Fibroblast of lung (primary cell): Measurements from ENCODE around the gene TMPRSS13. TPM values are rescaled to one million over a fixed set of nuclear protein-coding genes. Genes with fewer than 3 reads are reported as not detected.
"Not testable (repeated sequence)": the region's sequence is repeated elsewhere in the genome, so short reads cannot be mapped to it uniquely, and the experiment has no call there.

Source experiments
- DNase-seq, 2 donors: peaks; one replicate each; pipeline versions ENCODE4 v3.0.0 to v3.0.0-alpha.2; 2010; ENCODE audit warnings: low read depth in 2 of 2
- H2AFZ ChIP-seq: 2 replicates; pipeline ENCODE4 v1.5.1; 2012; ENCODE audit warnings: low read length, control low read depth, inconsistent platforms
- H3K27ac ChIP-seq: 2 replicates; pipeline ENCODE4 v1.5.1; 2011; ENCODE audit warnings: low read length, control low read depth; ENCODE audit not compliant: insufficient read depth
- H3K27me3 ChIP-seq: 2 replicates; pipeline ENCODE4 v1.5.1; 2011; ENCODE audit warnings: mild to moderate bottlenecking, low read length; ENCODE audit not compliant: control insufficient read depth, insufficient read depth
- H3K36me3 ChIP-seq: 2 replicates; pipeline ENCODE4 v1.5.1; 2011; ENCODE audit warnings: low read length; ENCODE audit not compliant: control insufficient read depth, insufficient read depth
- H3K4me1 ChIP-seq: 2 replicates; pipeline ENCODE4 v1.5.1; 2011; ENCODE audit warnings: low read length; ENCODE audit not compliant: control insufficient read depth, insufficient read depth; ENCODE audit errors: extremely low read depth
- H3K4me2 ChIP-seq: 2 replicates; pipeline ENCODE4 v1.5.1; 2011; ENCODE audit warnings: low read length, control low read depth; ENCODE audit not compliant: insufficient read depth; ENCODE audit errors: extremely low read depth
- H3K4me3 ChIP-seq, 4 experiments: fragments of 200-600 bp in 1 of 4; sonication (generic) in 1 of 4; replicated peaks in 1 of 4; 2 replicates each; pipeline ENCODE4 v1.5.1; 2011 to 2016; ENCODE audit warnings: low read length in 4 of 4, low read depth in 3 of 4, mild to moderate bottlenecking in 3 of 4, control low read depth in 2 of 4, inconsistent platforms in 1 of 4, mixed read lengths in 1 of 4; ENCODE audit not compliant: insufficient read depth in 1 of 4; ENCODE audit errors: control extremely low read depth in 1 of 4
- H3K79me2 ChIP-seq: 2 replicates; pipeline ENCODE4 v1.5.1; 2012; ENCODE audit warnings: mild to moderate bottlenecking, low read length, inconsistent platforms; ENCODE audit not compliant: control insufficient read depth, insufficient read depth
- H3K9ac ChIP-seq: 2 replicates; pipeline ENCODE4 v1.5.1; 2011; ENCODE audit warnings: mild to moderate bottlenecking, low read length, control low read depth; ENCODE audit not compliant: insufficient read depth
- H3K9me3 ChIP-seq: 2 replicates; pipeline ENCODE4 v1.5.1; 2012; ENCODE audit warnings: low read depth, low read length; ENCODE audit not compliant: control insufficient read depth, insufficient read depth
- H4K20me1 ChIP-seq: 2 replicates; pipeline ENCODE4 v1.5.1; 2011; ENCODE audit warnings: low read length; ENCODE audit not compliant: control insufficient read depth, insufficient read depth; ENCODE audit errors: extremely low read depth
- CTCF ChIP-seq, 2 donors: IDR thresholded peaks in 1 of 2; conservative IDR thresholded peaks in 1 of 2; 1 replicate in 1 of 2; 2 replicates in 1 of 2; pipeline ENCODE4 v1.5.1; 2011 to 2012; ENCODE audit warnings: low read length in 2 of 2, control low read depth in 1 of 2, inconsistent platforms in 1 of 2, low read depth in 1 of 2, mild to moderate bottlenecking in 1 of 2
- EZH2 ChIP-seq: IDR thresholded peaks from 2 replicates; pipeline ENCODE4 v1.5.1; 2012; ENCODE audit warnings: low read length, control low read depth, mild to moderate bottlenecking; ENCODE audit errors: missing control alignments
- polyA plus RNA-seq, 2 donors: library from polyadenylated mRNA; depleted of rRNA in 1 of 2; stranded (reverse) in 1 of 2; unstranded in 1 of 2; fragments of >200 nt; gene quantifications; 2 replicates each; pipeline ENCODE4 v1.2.1, GENCODE V29; 2011 to 2012; ENCODE audit warnings: missing spikeins in 1 of 2
- total RNA-seq: library from RNA; depleted of rRNA; stranded (reverse); fragments of >200 nt; gene quantifications from 2 replicates; pipeline ENCODE4 v1.2.1, GENCODE V29; 2014

The TMPRSS13 gene
- total and polyA plus RNA-seq, 2 donors (not counting 1 experiment from before 2014, with no cell fraction given) = not detected

- Histone ChIP-seq H3K4me2 (no peak overlapping the region), H3K27ac (no peak overlapping the region), H2AFZ (no peak overlapping the region), H3K9ac (no peak overlapping the region), H3K27me3 (peaks cover 2% of the 10 kb centered on the region), H3K36me3 (no peaks in the 10 kb centered on the region), H4K20me1 (no peaks in the 10 kb centered on the region), H3K4me1 (no peaks in the 10 kb centered on the region), H3K79me2 (no peaks in the 10 kb centered on the region), H3K9me3 (no peaks in the 10 kb centered on the region), H3K4me3 (no peak overlapping the region)
- DNase-seq = no peak
- TF ChIP-seq EZH2 (no peak), CTCF (conservative IDR thresholded peaks at IDR 0.05 in 1 of 2, IDR thresholded peaks at IDR 0.05 in 1 of 2; ENCODE audit: low read depth in 1 of 2, low read length in 2 of 2) (peak in 1 of 2 donors; percentile 11)
Observed at GRCh38 chr11:117950301-117950700, 21.1 kb upstream of the TMPRSS13 start.

DNA sequence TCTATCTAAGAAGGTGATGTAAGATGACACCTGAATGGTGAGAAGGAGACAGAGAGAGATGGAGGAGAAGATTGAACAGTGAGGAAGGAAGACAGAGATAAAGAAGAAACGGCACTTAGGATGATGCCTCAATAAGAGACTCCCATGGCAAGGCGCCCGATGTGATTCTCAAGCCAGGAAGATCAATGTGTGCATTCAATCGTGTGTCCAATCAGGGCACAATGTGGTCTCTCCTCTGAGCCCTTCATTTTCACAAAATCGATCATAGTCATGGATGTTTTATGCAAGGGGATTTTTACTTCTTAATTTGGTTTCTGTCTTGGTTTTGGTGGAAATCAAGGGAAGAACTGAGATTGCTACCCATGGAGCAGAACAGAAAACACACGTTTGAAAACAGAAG lies 19.9 kb upstream of the TMPRSS13 start:
- Histone ChIP-seq H3K27me3 (peaks cover 2% of the 10 kb centered on the region), H3K79me2 (no peaks in the 10 kb centered on the region), H3K9ac (no peak overlapping the region), H3K4me1 (no peaks in the 10 kb centered on the region), H3K4me3 (no peak overlapping the region), H2AFZ (no peak overlapping the region), H4K20me1 (no peaks in the 10 kb centered on the region), H3K9me3 (no peaks in the 10 kb centered on the region), H3K27ac (no peak overlapping the region), H3K4me2 (no peak overlapping the region), H3K36me3 (no peaks in the 10 kb centered on the region)
- no peak for DNase-seq
- TF ChIP-seq EZH2 (no peak), CTCF (conservative IDR thresholded peaks at IDR 0.05 in 1 of 2, IDR thresholded peaks at IDR 0.05 in 1 of 2; ENCODE audit: low read depth in 1 of 2, low read length in 2 of 2) (no peak)

- H3K9ac ChIP-seq, H4K20me1 ChIP-seq, H3K4me1 ChIP-seq: not testable (repeated sequence)
Observed at GRCh38 chr11:117948466-117948865, 19.3 kb upstream of the TMPRSS13 start.

GRCh38 chr11:117947751-117948150 lies 18.5 kb upstream of the TMPRSS13 start:
- not testable (repeated sequence) for H4K20me1 ChIP-seq, H3K27ac ChIP-seq, H3K27me3 ChIP-seq, H3K9me3 ChIP-seq, H3K9ac ChIP-seq, H3K36me3 ChIP-seq, DNase-seq, H2AFZ ChIP-seq, H3K4me3 ChIP-seq, H3K79me2 ChIP-seq, H3K4me2 ChIP-seq, H3K4me1 ChIP-seq

More at GRCh38 chr11:117948466-117948865, 19.3 kb upstream of the TMPRSS13 start:
- not testable (repeated sequence) for H3K27ac ChIP-seq, H2AFZ ChIP-seq, H3K27me3 ChIP-seq, H3K36me3 ChIP-seq, DNase-seq, H3K4me2 ChIP-seq, H3K9me3 ChIP-seq, H3K4me3 ChIP-seq, H3K79me2 ChIP-seq
